22Rv1 (cell line): ENCODE measurements around the gene CABLES1.

Source experiments
- H3K27ac ChIP-seq: fragments of 450-650 bp; 2 replicates; pipeline ENCODE4 v1.5.1; 2017
- ZFX ChIP-seq: fragments of 450-650 bp; IDR thresholded peaks from 2 replicates; pipeline ENCODE4 v1.6.1; 2017; ENCODE audit warnings: antibody characterized with exemption, borderline replicate concordance
- TF ChIP-seq, protein P1 (sequence below): fragments of 450-650 bp; IDR thresholded peaks from 2 replicates; pipeline ENCODE4 v1.5.1; 2017; ENCODE audit warnings: mild to moderate bottlenecking

Gene CABLES1

DNA sequence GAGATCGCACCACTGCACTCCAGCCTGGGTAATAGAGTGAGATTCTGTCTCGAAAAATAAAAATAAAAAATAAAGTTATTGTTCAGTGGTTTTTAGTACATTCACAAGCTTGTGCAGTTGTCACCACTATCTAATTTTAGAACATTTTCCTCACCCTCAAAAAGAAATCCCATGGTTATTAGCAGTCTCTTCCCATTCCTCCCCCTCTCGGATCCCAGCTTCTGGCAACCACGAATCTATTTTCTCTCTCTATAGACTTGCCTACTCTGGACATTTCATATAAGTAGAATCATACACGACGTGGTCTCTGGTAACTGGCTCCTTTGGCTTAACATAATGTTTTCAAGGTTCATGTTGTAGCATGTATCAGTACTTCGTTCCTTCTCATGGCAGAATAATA, 38.6 kb downstream of the CABLES1 start:
- H3K27ac ChIP-seq, result no peak overlapping the region
- TF ChIP-seq, protein P1, sequence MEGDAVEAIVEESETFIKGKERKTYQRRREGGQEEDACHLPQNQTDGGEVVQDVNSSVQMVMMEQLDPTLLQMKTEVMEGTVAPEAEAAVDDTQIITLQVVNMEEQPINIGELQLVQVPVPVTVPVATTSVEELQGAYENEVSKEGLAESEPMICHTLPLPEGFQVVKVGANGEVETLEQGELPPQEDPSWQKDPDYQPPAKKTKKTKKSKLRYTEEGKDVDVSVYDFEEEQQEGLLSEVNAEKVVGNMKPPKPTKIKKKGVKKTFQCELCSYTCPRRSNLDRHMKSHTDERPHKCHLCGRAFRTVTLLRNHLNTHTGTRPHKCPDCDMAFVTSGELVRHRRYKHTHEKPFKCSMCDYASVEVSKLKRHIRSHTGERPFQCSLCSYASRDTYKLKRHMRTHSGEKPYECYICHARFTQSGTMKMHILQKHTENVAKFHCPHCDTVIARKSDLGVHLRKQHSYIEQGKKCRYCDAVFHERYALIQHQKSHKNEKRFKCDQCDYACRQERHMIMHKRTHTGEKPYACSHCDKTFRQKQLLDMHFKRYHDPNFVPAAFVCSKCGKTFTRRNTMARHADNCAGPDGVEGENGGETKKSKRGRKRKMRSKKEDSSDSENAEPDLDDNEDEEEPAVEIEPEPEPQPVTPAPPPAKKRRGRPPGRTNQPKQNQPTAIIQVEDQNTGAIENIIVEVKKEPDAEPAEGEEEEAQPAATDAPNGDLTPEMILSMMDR, result no peak
- no peak for TF ChIP-seq ZFX

DNA sequence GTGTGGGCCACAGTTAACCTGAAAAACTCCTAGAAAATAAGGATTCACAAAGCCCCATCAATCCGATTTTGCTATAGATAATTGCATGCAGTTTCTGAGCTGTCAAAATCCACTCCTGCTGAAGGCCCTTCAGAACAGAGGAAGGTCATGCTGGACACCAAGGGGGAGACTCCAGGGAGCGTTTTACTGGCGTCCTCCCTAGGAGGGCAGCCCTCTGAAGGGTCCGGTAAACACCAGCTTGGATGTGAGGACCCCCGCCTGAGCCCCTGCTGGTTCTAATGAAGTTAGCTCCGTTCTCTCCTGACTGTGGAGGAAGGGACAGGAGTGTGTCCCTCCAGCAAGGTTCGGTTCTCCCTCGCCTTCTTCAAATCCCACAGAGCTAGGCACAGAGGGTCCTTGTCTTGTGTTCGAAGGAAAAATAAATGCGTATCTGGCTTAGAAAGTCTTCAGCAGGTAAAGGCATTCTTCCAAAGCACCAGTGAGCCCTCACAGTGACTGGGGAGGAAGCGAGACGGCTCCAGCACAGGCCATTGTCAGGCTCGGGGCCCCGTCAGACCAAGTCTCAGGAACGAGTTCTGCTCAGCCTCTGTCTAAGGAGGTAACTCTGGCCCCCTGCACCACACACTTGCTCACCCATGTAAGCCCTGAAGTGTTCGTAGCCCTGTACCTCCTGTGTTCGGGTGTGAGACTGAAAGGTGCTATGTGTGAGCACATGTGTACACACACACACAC, 41.6 kb downstream of the CABLES1 start:
- H3K27ac ChIP-seq, result no peak overlapping the region
- TF ChIP-seq ZFX, result no peak
- TF ChIP-seq, protein P1, result no peak

DNA sequence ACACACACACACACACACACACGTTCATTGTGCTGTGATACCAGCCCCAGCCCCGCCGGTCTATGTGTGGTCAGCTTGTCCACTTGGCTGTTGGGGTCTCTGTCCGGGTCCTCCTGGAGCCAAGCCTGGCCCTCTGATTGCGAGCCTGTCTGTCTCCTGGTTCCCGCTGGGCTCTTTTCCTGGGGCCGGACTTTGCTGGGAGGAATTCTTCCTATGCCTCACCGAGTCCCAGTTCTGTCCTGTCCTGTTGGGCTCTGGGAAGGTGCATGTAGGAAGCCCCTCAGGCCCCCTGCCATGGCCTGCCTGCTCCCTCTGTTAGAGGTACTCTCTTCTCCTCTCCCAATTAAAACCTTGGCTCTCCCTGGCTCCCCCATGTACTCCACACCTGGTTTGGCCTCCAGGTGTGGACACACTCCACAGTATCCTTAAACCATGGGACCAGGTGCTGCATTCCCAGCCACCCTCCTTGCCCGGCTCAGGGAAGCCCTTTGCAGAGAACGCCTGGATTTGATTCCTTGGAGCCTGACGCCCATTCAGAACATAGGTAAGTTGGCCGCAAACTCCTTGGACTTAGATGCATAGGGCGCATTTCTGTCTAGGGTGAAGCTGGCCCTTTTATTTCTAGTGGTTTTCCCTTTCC, 42.3 kb downstream of the CABLES1 start:
- TF ChIP-seq, protein P1, result no peak
- TF ChIP-seq ZFX, result no peak
- no peak overlapping the region for H3K27ac ChIP-seq

DNA sequence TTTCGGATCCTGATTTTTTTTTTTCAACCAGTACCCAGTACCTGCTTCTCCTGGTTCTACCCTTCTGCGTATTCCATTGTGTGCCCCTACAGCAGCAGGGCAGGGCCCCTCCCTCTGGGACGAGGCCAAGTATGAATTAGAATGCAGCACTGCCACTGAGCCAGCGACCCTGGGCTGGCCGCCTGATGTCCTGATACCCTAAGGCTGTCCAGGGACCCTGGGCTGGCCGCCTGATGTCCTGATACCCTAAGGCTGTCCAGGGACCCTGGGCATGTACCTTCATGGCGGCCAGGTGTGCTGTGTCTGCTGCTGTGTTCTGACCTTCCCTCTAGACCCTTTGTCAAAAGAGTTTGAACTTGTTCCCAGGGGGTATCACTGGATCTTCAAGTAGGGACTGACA, 42.9 kb downstream of the CABLES1 start:
- TF ChIP-seq, protein P1, result no peak
- no peak for TF ChIP-seq ZFX
- H3K27ac ChIP-seq, result no peak overlapping the region

DNA sequence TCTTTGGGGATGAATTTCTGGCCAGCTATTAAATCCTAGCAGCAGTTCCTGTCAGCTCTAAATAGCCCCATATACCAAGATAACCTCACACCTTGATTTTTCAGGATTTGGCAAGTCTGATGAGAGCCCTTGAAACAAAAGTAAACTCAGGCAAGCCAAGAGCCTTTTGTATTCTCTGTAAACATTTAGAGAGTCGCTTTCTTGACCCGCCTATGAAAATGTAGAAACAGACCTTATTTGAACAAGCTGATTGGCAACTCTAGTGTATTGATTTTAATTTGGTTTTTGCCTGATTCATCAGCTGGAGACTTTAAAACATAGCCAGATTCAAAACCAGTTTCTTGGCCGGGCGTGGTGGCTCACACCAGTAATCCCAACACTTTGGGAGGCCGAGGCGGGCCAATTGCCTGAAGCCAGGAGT, 43.4 kb downstream of the CABLES1 start:
- TF ChIP-seq, protein P1, result no peak
- TF ChIP-seq ZFX, result no peak
- H3K27ac ChIP-seq, result no peak overlapping the region

DNA sequence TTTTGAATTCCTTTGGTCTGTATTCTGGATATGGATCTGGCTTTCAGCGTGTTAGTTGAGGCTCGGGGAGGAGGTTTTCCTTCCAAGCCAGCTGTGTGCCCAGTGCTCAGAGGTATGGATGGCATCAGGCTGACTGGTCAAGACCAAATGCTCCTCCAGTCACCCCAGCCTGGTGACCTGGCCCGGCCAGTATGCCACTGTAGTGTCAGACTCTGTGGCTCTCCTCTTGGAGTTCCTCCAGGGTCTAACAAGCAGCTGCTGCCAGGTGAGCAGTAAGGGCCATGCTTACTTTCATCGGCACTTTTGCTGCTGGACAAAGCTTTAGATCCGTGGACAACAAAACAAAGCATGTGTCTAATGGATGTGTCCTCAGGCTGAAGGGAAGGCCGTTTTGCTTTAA, 44.1 kb downstream of the CABLES1 start:
- no peak overlapping the region for H3K27ac ChIP-seq
- TF ChIP-seq, protein P1, result no peak
- no peak for TF ChIP-seq ZFX

DNA sequence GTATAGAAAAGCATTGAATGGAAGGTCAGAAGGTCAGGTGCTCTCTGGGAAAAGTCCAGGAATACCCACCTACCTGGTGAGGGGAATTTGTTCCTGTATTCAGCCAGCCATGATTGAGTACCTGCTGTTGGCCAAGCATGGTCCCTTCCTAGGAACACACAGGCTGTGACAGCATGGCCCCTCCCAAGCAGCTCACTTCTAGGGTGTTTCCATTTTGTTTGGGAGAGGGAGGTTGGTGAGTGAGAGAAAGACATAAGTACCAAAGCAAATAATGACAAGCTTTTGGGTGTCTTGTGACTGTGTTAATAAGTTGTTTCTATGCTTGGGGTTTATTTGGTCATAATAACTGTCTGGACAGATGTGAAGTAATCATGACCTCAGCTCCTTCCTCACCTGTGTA, 46.3 kb downstream of the CABLES1 start:
- no peak overlapping the region for H3K27ac ChIP-seq

More for the DNA sequence above, 46.3 kb downstream of the CABLES1 start:
- TF ChIP-seq, protein P1, result no peak
- no peak for TF ChIP-seq ZFX
